ENCODE measurements around the gene TTC21B.

The TTC21B gene

DNA sequence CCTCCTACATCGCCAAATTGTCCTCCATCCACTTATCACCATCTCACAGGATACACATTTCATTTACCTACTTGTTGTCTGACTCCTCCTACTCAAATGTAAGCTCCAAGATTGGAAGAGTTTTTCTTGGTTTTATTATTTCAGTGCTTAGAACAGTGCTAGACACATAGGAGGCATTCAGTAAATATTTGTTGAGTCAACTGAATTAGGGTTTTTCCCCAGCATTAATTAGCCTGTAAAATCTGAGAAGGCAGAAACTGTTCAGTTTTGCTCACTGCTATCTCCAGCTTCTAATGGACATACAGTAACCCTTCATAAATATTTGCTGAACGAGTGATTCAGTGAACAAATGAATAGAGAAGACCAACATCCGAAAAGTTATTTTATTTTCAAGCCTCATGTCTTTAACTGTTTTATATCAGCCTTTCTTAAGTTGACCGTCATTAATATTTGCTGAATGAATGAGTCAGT is 800 bp downstream of the TTC21B start:
- TF ChIP-seq, protein P1, sequence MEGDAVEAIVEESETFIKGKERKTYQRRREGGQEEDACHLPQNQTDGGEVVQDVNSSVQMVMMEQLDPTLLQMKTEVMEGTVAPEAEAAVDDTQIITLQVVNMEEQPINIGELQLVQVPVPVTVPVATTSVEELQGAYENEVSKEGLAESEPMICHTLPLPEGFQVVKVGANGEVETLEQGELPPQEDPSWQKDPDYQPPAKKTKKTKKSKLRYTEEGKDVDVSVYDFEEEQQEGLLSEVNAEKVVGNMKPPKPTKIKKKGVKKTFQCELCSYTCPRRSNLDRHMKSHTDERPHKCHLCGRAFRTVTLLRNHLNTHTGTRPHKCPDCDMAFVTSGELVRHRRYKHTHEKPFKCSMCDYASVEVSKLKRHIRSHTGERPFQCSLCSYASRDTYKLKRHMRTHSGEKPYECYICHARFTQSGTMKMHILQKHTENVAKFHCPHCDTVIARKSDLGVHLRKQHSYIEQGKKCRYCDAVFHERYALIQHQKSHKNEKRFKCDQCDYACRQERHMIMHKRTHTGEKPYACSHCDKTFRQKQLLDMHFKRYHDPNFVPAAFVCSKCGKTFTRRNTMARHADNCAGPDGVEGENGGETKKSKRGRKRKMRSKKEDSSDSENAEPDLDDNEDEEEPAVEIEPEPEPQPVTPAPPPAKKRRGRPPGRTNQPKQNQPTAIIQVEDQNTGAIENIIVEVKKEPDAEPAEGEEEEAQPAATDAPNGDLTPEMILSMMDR (conservative IDR thresholded peaks at IDR 0.05): no peak
- H3K27ac ChIP-seq: peak overlapping the region; percentile 86

- TF ChIP-seq, protein P1 (conservative IDR thresholded peaks at IDR 0.05): no peak
- peak overlapping the region; percentile 86 for H3K27ac ChIP-seq
These were observed 1.5 kb downstream of the TTC21B start for GRCh38 chr2:165952085-165952484.

DNA sequence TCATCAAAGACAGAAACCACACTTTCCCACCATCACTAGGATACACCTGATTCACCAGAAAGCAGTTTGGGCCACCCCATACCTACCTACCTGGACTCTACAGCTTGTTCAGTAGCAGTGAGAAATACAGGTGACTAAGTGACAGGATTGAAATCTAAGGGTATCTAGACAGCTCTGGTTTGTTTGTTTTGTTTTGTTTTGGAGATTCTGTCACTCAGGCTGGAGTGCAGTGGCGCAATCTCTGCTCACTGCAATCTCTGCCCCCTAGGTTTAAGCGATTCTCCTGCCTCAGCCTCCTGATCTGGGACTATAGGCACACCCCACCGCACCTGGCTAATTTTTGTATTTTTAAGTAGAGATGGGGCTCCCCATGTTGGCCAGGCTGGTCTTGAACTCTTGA is 3.1 kb downstream of the TTC21B start:
- peak overlapping the region; percentile 86; the same call in 1 of the 2 replicates for H3K27ac ChIP-seq
- TF ChIP-seq, protein P1 (conservative IDR thresholded peaks at IDR 0.05): no peak

DNA sequence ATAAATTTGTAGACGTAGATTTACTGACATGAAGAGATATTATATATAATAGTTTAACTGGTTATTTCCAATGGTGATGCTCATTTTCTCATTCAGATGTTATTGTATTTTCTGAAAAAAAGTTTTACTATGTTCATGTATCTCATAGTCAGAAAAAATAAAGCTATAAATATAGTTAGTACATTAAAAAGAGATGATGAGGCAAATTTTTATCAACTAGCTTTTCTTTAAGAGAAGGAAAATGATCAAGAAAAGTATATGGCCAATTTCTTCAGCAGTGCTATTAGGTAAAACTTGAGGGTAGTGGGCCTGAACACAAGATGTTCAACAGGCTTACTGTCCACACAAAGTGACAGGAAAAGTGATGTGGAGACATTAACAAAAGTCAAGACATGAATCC is 11.7 kb downstream of the TTC21B start:
- TF ChIP-seq, protein P1 (conservative IDR thresholded peaks at IDR 0.05): no peak
- no peak overlapping the region for H3K27ac ChIP-seq

- TF ChIP-seq, protein P1 (conservative IDR thresholded peaks at IDR 0.05): no peak
- no peak overlapping the region for H3K27ac ChIP-seq
These were observed 15.3 kb downstream of the TTC21B start for GRCh38 chr2:165938237-165938636.

DNA sequence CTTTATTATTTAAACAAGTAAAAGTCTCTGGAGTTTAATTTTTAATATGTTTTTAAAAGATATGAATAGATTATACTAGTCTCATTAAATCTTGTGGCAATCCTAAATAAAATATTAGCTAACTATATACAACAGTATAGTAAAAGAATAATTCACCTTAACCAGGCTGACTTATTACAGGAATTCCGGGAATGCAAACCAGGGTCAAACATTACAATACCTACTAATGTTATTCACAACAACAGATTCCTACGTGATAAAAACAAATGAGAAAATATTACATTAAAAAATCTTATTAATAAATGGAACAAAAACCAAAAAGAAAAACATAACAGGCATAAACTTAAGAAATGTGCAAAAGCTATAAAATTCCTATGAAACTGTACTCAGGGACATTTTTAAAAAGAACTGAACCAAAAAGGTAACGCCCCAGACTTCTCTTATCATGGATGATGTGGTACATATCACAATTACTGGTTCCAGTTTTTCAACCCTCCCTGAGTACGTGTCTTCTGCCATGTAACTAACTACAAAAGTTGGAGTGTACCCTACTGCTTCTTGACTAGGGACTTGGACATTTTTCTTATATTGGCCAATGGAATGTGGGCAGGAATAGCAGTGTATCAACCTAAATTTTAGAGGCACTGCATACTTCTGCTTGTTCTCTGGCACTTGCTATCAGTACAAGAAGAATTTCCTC is 20.2 kb downstream of the TTC21B start:
- TF ChIP-seq, protein P1 (conservative IDR thresholded peaks at IDR 0.05): no peak
- H3K27ac ChIP-seq: no peak overlapping the region

DNA sequence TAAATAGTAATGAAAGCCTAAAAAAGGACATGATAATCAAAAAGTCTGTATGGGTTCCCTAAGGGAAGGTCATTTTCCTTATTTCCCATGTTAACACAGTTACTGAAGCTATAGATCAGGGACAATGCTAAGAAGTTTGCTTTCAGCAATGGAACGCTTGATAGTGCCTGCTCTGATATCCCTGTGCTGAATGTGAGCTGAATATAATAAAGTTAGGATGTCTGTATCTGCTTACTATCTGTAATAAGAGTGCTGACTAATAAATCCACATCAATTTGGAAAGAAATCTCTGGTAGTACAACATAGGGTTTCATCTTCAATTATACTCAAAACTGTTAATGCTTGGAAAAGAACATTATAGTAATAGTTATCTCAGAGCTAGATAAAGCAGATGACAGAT is 25.8 kb downstream of the TTC21B start:
- TF ChIP-seq, protein P1 (conservative IDR thresholded peaks at IDR 0.05): no peak
- H3K27ac ChIP-seq: no peak overlapping the region
